Mammary epithelial cell (primary cell): ENCODE measurements around the gene SPAG17.

Experiments used
- CTCF ChIP-seq, 2 donors: IDR thresholded peaks in 1 of 2; conservative IDR thresholded peaks in 1 of 2; 2 replicates each; pipeline ENCODE4 v1.5.1; 2011 to 2012; ENCODE audit warnings: inconsistent platforms in 2 of 2, low read length in 2 of 2, mild to moderate bottlenecking in 2 of 2, control low read depth in 1 of 2, low read depth in 1 of 2; ENCODE audit not compliant: insufficient read depth in 1 of 2; ENCODE audit errors: extremely low read depth in 1 of 2
- EZH2 ChIP-seq: IDR thresholded peaks from 2 replicates; pipeline ENCODE4 v1.6.1; 2012; ENCODE audit warnings: low read length, inconsistent platforms, borderline replicate concordance

- no peak for TF ChIP-seq EZH2
- no peak for TF ChIP-seq CTCF (conservative IDR thresholded peaks at IDR 0.05 in 1 of 2, IDR thresholded peaks at IDR 0.05 in 1 of 2; ENCODE audit: extremely low read depth in 1 of 2, insufficient read depth in 1 of 2, low read depth in 1 of 2, low read length in 2 of 2)
Measured at GRCh38 chr1:118210723-118211110, 25.7 kb upstream of the SPAG17 start.
